Neuron (in vitro differentiated cells): Measurements from ENCODE around the gene SOBP.

Experiments used
- H2AFZ ChIP-seq: one replicate; pipeline ENCODE4 v1.6.1; 2013; ENCODE audit warnings: low read depth, mild to moderate bottlenecking, inconsistent platforms, low read length, moderate library complexity
- H3K27me3 ChIP-seq: one replicate; pipeline ENCODE4 v1.6.1; 2013; ENCODE audit warnings: low read length; ENCODE audit not compliant: insufficient read depth
- H3K36me3 ChIP-seq: one replicate; pipeline ENCODE4 v1.6.1; 2013; ENCODE audit warnings: low read length; ENCODE audit not compliant: insufficient read depth
- H3K4me1 ChIP-seq: one replicate; pipeline ENCODE4 v1.6.1; 2013; ENCODE audit warnings: low read length; ENCODE audit not compliant: insufficient read depth
- H3K4me3 ChIP-seq: 2 replicates; pipeline ENCODE4 v1.5.1; 2013; ENCODE audit warnings: mild to moderate bottlenecking, low read length, moderate library complexity
- H3K9me3 ChIP-seq: one replicate; pipeline ENCODE4 v1.6.1; 2013; ENCODE audit warnings: low read length

SOBP gene

GRCh38 chr6:107655864-107656263 is 165.9 kb downstream of the SOBP start:
- Histone ChIP-seq H3K27me3 (no peaks in the 10 kb centered on the region), H3K4me1 (peaks cover 17% of the 10 kb centered on the region), H3K36me3 (peaks cover 29% of the 10 kb centered on the region), H2AFZ (no peak overlapping the region), H3K9me3 (peaks cover 3% of the 10 kb centered on the region), H3K4me3 (no peak overlapping the region)

- no peak overlapping the region for H3K4me3 ChIP-seq
- H3K36me3 ChIP-seq: peaks cover 30% of the 10 kb centered on the region
- peaks cover 3% of the 10 kb centered on the region for H3K9me3 ChIP-seq
- no peaks in the 10 kb centered on the region for H3K27me3 ChIP-seq
- no peak overlapping the region for H2AFZ ChIP-seq
- peaks cover 17% of the 10 kb centered on the region for H3K4me1 ChIP-seq
Measured at GRCh38 chr6:107656401-107656800, 166.5 kb downstream of the SOBP start.

- Histone ChIP-seq H3K27me3 (no peaks in the 10 kb centered on the region), H2AFZ (no peak overlapping the region), H3K9me3 (no peaks in the 10 kb centered on the region), H3K36me3 (peaks cover 30% of the 10 kb centered on the region), H3K4me3 (no peak overlapping the region), H3K4me1 (peaks cover 17% of the 10 kb centered on the region)
Measured at GRCh38 chr6:107656883-107657282, 167.0 kb downstream of the SOBP start.

GRCh38 chr6:107657373-107657754 is 167.4 kb downstream of the SOBP start:
- Histone ChIP-seq H3K4me1 (peaks cover 17% of the 10 kb centered on the region), H3K36me3 (peaks cover 30% of the 10 kb centered on the region), H3K9me3 (no peaks in the 10 kb centered on the region), H3K27me3 (no peaks in the 10 kb centered on the region), H3K4me3 (no peak overlapping the region), H2AFZ (no peak overlapping the region)

- H3K27me3 ChIP-seq: no peaks in the 10 kb centered on the region
- peaks cover 30% of the 10 kb centered on the region for H3K36me3 ChIP-seq
- no peak overlapping the region for H2AFZ ChIP-seq
- no peak overlapping the region for H3K4me3 ChIP-seq
- H3K9me3 ChIP-seq: no peaks in the 10 kb centered on the region
- H3K4me1 ChIP-seq: peaks cover 17% of the 10 kb centered on the region
Measured at GRCh38 chr6:107657755-107658461, 168.0 kb downstream of the SOBP start.

- Histone ChIP-seq H3K9me3 (no peaks in the 10 kb centered on the region), H3K27me3 (no peaks in the 10 kb centered on the region), H2AFZ (no peak overlapping the region), H3K4me3 (no peak overlapping the region), H3K4me1 (peaks cover 17% of the 10 kb centered on the region), H3K36me3 (peaks cover 30% of the 10 kb centered on the region)
Measured at GRCh38 chr6:107658920-107659865, 169.3 kb downstream of the SOBP start.

- H3K4me3 ChIP-seq: no peak overlapping the region
- no peaks in the 10 kb centered on the region for H3K9me3 ChIP-seq
- no peak overlapping the region for H2AFZ ChIP-seq
- H3K36me3 ChIP-seq: peaks cover 30% of the 10 kb centered on the region
- H3K4me1 ChIP-seq: peaks cover 3% of the 10 kb centered on the region
- H3K27me3 ChIP-seq: no peaks in the 10 kb centered on the region
Measured at GRCh38 chr6:107660839-107661238, 170.9 kb downstream of the SOBP start.

GRCh38 chr6:107661291-107661690 is 171.4 kb downstream of the SOBP start:
- H2AFZ ChIP-seq: no peak overlapping the region
- peaks cover 30% of the 10 kb centered on the region for H3K36me3 ChIP-seq
- H3K27me3 ChIP-seq: no peaks in the 10 kb centered on the region
- no peaks in the 10 kb centered on the region for H3K9me3 ChIP-seq
- H3K4me1 ChIP-seq: peaks cover under 1% of the 10 kb centered on the region
- H3K4me3 ChIP-seq: no peak overlapping the region

- no peak overlapping the region for H3K4me3 ChIP-seq
- H3K36me3 ChIP-seq: peaks cover 26% of the 10 kb centered on the region
- peaks cover 3% of the 10 kb centered on the region for H3K4me1 ChIP-seq
- no peaks in the 10 kb centered on the region for H3K27me3 ChIP-seq
- H2AFZ ChIP-seq: no peak overlapping the region
- no peaks in the 10 kb centered on the region for H3K9me3 ChIP-seq
Measured at GRCh38 chr6:107662333-107662732, 172.4 kb downstream of the SOBP start.

- no peak overlapping the region for H2AFZ ChIP-seq
- H3K9me3 ChIP-seq: no peaks in the 10 kb centered on the region
- peaks cover 20% of the 10 kb centered on the region for H3K36me3 ChIP-seq
- peaks cover 3% of the 10 kb centered on the region for H3K4me1 ChIP-seq
- H3K27me3 ChIP-seq: no peaks in the 10 kb centered on the region
- no peak overlapping the region for H3K4me3 ChIP-seq
Measured at GRCh38 chr6:107663308-107663707, 173.4 kb downstream of the SOBP start.

- no peaks in the 10 kb centered on the region for H3K27me3 ChIP-seq
- H2AFZ ChIP-seq: no peak overlapping the region
- H3K4me1 ChIP-seq: peaks cover 3% of the 10 kb centered on the region
- H3K9me3 ChIP-seq: peaks cover 3% of the 10 kb centered on the region
- no peak overlapping the region for H3K4me3 ChIP-seq
- H3K36me3 ChIP-seq: peaks cover 4% of the 10 kb centered on the region
Measured at GRCh38 chr6:107665382-107665781, 175.5 kb downstream of the SOBP start.

- H3K36me3 ChIP-seq: peaks cover under 1% of the 10 kb centered on the region
- H3K9me3 ChIP-seq: peaks cover 3% of the 10 kb centered on the region
- no peak overlapping the region for H3K4me3 ChIP-seq
- H3K4me1 ChIP-seq: peaks cover 3% of the 10 kb centered on the region
- no peak overlapping the region for H2AFZ ChIP-seq
- H3K27me3 ChIP-seq: no peaks in the 10 kb centered on the region
Measured at GRCh38 chr6:107666084-107666980, 176.4 kb downstream of the SOBP start.
